ENCODE data around the gene PHIP.
"Not testable (repeated sequence)": the region's sequence is repeated elsewhere in the genome, so short reads cannot be mapped to it uniquely, and the experiment has no call there.

PHIP gene

GRCh38 chr6:79005024-79005423, 73.0 kb downstream of the PHIP start:
- DNase-seq: no peak

GRCh38 chr6:79004239-79004638, 73.8 kb downstream of the PHIP start:
- DNase-seq: no peak

DNA sequence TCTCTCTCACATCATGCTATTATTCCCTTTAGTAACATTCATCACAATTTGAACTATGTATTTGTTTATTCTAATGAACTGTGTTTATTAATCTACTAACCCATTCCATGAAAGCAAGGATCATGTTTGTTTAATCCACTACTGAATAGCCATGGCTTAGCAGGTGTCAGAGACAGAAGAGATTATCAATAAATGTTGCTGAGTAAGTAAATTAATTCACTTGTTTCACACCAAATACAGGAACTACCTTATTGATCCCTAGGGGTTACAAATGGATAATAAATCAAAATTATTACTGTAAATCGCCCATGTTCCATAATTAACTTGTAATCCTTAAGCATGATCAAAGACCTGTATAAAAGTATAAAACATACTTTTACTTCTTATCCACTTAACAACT, 76.6 kb downstream of the PHIP start:
- no peak for DNase-seq

GRCh38 chr6:78999737-79000136, 78.3 kb downstream of the PHIP start:
- DNase-seq: no peak

- no peak for DNase-seq
Observed at GRCh38 chr6:78995946-78996345, 82.1 kb downstream of the PHIP start.

DNA sequence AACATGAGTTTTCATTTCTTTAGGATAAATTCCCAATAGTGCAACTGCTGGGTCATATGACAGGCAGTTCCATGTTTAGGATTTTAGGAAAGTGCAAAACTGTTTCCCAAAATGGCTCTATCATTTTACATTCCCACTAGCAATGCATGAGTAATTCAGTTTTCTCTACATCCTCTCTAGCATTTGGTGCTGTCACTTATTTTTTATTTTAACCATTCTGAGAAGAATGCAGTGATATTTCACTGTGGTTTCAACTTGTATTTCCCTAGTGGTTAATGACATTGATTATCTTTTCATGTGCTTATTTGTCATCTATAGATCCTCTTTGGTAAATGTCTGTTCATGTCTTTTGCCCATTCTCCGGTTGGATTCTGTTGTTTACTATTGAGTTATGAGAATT, 82.7 kb downstream of the PHIP start:
- no peak for DNase-seq

- no peak for DNase-seq
Observed at GRCh38 chr6:78993955-78994354, 84.1 kb downstream of the PHIP start.

- DNase-seq: no peak
Observed at GRCh38 chr6:78989191-78989590, 88.9 kb downstream of the PHIP start.

DNA sequence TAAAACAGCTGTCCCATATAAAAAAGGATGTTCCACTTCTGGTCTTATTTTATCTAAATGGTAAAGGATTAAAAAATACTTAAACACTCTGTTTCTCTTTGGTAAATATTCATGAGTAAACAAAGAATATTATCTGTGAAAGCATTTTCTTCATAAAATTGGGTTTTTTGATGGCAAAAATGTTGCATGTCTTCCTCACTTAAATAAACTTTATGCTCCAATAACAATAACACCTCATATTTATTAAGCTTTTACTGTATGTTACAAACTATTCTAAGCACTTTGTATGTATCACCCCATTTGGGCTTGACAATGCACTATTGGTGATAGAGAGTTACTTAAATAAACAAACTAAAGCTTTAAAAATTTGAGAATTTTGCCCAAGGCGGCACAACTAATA, 91.9 kb downstream of the PHIP start:
- no peak for DNase-seq

- no peak for DNase-seq
Observed at GRCh38 chr6:78984225-78984950, 93.7 kb downstream of the PHIP start.

DNA sequence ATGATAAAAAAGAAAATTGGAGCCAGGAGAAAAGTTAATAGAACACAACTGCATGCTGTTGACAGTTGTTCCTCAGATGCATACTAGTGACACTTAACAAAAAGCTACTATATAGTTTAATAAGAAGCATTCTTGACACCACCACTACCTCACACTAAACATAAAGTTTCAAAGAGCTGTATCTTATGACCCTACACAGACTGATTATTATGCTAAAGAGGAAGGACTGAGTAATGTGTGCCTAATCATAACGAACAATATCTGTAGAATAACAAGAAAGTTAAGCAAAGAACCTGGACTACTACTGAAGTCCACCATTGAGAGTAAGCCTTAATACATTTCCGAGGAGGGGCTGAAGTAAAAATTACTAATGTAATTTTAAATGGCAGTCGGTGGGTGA, 110.9 kb downstream of the PHIP start:
- no peak for DNase-seq

GRCh38 chr6:78966542-78966941, 111.5 kb downstream of the PHIP start:
- no peak for DNase-seq

DNA sequence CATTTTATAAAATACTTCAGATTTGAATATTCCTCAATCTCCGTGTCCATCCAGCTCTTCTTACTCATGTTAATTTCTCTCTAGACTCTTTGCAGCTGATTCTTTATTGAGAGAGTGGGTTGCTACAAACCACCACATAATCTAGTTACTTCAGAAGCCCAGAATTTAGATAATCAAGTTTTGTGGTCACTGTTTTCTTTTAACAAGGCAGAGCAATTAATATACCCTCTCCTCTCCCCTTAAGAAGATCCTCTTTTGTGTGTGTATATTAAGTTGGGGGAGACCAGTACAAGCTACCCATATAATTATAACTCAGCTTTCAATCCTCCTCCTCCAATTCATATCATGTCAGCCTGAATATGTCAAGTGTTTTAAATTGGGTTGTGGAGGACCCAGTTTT, 115.6 kb downstream of the PHIP start:
- no peak for DNase-seq

- DNase-seq: no peak
Observed at GRCh38 chr6:78954740-78955139, 123.3 kb downstream of the PHIP start.

GRCh38 chr6:78953798-78954197, 124.3 kb downstream of the PHIP start:
- DNase-seq: no peak

DNA sequence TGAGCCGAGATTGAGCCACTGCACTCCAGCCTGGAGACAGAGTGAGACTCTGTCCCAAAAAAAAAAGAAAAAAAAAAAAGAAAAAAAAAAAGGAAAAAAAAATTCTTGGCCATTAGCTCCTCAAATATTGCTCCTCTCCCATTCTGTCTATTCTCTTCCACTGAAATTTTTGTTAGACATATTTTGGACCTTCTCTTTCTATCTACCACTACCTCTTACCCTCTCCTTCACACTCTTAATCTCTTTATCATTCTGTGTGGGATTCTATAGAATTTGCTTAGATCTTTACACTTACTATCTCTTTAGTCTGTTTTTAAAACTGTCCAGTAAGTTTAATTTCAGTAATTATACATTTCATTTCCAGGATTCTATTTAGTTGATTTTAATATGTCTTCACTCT, 125.7 kb downstream of the PHIP start:
- no peak for DNase-seq

DNA sequence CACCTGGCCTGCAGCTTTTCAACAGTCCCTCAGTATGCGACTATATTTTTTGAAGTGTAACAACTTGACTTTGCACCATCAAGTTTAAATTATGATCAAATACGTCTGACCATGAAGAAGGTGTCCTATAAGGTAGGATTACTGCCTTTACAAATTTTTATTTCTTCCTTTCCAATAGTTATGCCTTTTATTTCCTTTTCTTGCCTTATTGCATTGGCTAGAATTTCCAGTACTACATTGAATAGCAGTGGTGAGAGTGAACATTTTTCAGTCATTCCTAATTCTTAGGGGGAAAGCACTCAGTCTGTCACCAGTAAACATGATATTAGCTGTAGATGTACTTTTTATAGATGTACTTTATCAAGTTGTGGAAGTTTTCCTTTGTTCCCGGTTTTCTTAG, 129.3 kb downstream of the PHIP start:
- no peak for DNase-seq

GRCh38 chr6:78947962-78948361, 130.1 kb downstream of the PHIP start:
- DNase-seq: no peak

GRCh38 chr6:78947529-78947928, 130.5 kb downstream of the PHIP start:
- DNase-seq: no peak

GRCh38 chr6:78942446-78942845, 135.6 kb downstream of the PHIP start:
- no peak for DNase-seq

GRCh38 chr6:78936515-78936914, 141.5 kb downstream of the PHIP start:
- DNase-seq: no peak

DNA sequence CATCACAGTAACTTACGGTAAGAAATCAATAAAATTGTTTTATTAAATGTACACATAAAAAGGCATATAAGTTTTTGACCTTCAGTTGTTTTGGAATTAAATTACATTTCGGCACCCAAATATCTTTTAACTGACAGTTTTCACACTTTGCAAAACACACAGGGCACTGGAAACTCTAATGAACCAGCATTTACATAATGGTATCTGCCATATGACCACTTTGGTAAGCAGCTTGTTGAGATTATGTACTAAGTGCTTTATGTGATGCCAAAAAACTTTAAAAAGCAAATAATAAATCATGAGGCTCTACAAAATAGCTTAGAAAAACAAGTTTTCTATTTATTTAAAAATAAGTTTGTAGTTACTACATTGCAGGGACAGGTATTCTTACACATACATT, 142.5 kb downstream of the PHIP start:
- DNase-seq: no peak

GRCh38 chr6:78925317-78925716, 152.7 kb downstream of the PHIP start:
- no peak for DNase-seq

- not testable (repeated sequence) for DNase-seq
Observed at GRCh38 chr6:78921168-78921567, 156.9 kb downstream of the PHIP start.

- DNase-seq: no peak
Observed at GRCh38 chr6:78917788-78918187, 160.3 kb downstream of the PHIP start.

DNA sequence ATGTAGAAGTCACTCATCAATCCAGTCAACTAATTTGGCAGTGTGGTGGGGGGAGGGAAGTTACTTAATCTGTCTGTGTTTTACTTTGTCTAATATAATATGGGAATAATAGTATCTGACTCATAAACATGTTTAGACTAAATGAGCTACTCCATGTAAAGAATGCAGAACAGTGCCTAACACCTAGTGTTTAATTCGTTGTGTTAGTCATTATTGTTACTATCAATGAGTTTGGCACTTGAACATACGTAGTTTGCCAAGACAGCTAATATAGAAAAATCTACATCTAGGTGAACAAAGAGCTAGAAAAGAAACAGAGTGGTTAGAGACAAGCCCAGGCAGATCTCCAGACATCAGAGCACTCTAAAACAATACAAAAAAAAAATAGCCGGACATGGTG, 161.6 kb downstream of the PHIP start:
- DNase-seq: no peak
